Measurements from ENCODE around the gene AP1S1. TPM values are rescaled to one million over a fixed set of nuclear protein-coding genes. Genes with fewer than 3 reads are reported as not detected.
"Not testable (repeated sequence)": the region's sequence is repeated elsewhere in the genome, so short reads cannot be mapped to it uniquely, and the experiment has no call there.

Gene AP1S1
- total RNA-seq, 1 donor from 2014 or later: 181 TPM

DNA sequence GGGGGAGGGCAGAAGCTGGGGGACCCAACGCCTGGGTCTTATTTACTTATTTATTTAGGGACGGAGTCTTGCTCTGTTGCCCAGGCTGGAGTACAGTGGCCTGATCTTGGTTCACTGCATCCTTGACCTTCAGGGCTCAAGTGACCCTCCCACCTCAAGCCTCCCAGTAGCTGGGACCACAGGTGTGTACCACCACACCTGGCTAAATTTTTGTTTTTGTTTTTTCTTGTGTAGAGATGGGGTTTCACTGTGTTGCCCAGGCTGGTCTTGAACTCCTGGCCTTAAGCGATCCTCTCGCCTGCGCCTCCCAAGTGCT lies 48.3 kb downstream of the AP1S1 start:
- Histone ChIP-seq H3K4me1 (ENCODE audit: insufficient read depth, low read length) (peaks cover 2% of the 10 kb centered on the region), H2AFZ (ENCODE audit: low read depth, low read length) (no peak overlapping the region), H3K36me3 (ENCODE audit: insufficient read depth, low read length) (no peaks in the 10 kb centered on the region), H3K79me2 (ENCODE audit: insufficient read depth, low read length) (no peaks in the 10 kb centered on the region), H3K9ac (ENCODE audit: low read length) (no peak overlapping the region), H3K27ac (ENCODE audit: low read depth, low read length) (no peak overlapping the region), H3K4me2 (ENCODE audit: low read length) (no peak overlapping the region), H3K4me3 (ENCODE audit: insufficient read depth, low read depth, low read length) (no peak overlapping the region), H3K9me3 (ENCODE audit: insufficient read depth, low read depth, low read length) (no peaks in the 10 kb centered on the region), H4K20me1 (ENCODE audit: insufficient read depth, low read length) (peaks cover 8% of the 10 kb centered on the region), H3K27me3 (ENCODE audit: insufficient read depth, low read length) (peaks cover 24% of the 10 kb centered on the region)
- no peak overlapping the region for H3K27ac Mint-ChIP-seq (ENCODE audit: unreplicated experiment)
- DNase-seq (ENCODE audit: low read depth): no peak
- no peak overlapping the region for H3K4me3 Mint-ChIP-seq (ENCODE audit: unreplicated experiment)
- peaks cover 30% of the 10 kb centered on the region for H3K27me3 Mint-ChIP-seq (ENCODE audit: low read depth, unreplicated experiment)
- no peak for TF ChIP-seq EZH2 (IDR thresholded peaks at IDR 0.05; ENCODE audit: insufficient read depth, low read length)
- TF ChIP-seq, protein P1, sequence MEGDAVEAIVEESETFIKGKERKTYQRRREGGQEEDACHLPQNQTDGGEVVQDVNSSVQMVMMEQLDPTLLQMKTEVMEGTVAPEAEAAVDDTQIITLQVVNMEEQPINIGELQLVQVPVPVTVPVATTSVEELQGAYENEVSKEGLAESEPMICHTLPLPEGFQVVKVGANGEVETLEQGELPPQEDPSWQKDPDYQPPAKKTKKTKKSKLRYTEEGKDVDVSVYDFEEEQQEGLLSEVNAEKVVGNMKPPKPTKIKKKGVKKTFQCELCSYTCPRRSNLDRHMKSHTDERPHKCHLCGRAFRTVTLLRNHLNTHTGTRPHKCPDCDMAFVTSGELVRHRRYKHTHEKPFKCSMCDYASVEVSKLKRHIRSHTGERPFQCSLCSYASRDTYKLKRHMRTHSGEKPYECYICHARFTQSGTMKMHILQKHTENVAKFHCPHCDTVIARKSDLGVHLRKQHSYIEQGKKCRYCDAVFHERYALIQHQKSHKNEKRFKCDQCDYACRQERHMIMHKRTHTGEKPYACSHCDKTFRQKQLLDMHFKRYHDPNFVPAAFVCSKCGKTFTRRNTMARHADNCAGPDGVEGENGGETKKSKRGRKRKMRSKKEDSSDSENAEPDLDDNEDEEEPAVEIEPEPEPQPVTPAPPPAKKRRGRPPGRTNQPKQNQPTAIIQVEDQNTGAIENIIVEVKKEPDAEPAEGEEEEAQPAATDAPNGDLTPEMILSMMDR (IDR thresholded peaks at IDR 0.05; ENCODE audit: insufficient read depth, low read depth, low read length): no peak
- no peaks in the 10 kb centered on the region for H3K4me1 Mint-ChIP-seq (ENCODE audit: low read depth, unreplicated experiment)
- no peaks in the 10 kb centered on the region for H3K9me3 Mint-ChIP-seq (ENCODE audit: unreplicated experiment)
- no peaks in the 10 kb centered on the region for H3K36me3 Mint-ChIP-seq (ENCODE audit: low read depth, unreplicated experiment)
- no peak for FAIRE-seq

GRCh38 chr7:101203740-101204738 lies 49.8 kb downstream of the AP1S1 start:
- not testable (repeated sequence) for FAIRE-seq; H3K4me1 Mint-ChIP-seq (ENCODE audit: low read depth, unreplicated experiment); H3K4me2 ChIP-seq (ENCODE audit: low read length); H3K4me3 Mint-ChIP-seq (ENCODE audit: unreplicated experiment); H3K9me3 ChIP-seq (ENCODE audit: insufficient read depth, low read depth, low read length); H2AFZ ChIP-seq (ENCODE audit: low read depth, low read length); H3K9ac ChIP-seq (ENCODE audit: low read length); DNase-seq (ENCODE audit: low read depth); H3K79me2 ChIP-seq (ENCODE audit: insufficient read depth, low read length); H3K9me3 Mint-ChIP-seq (ENCODE audit: unreplicated experiment); H3K36me3 ChIP-seq (ENCODE audit: insufficient read depth, low read length); H3K4me3 ChIP-seq (ENCODE audit: insufficient read depth, low read depth, low read length); H3K27ac Mint-ChIP-seq (ENCODE audit: unreplicated experiment); H3K4me1 ChIP-seq (ENCODE audit: insufficient read depth, low read length); H3K27ac ChIP-seq (ENCODE audit: low read depth, low read length); H3K36me3 Mint-ChIP-seq (ENCODE audit: low read depth, unreplicated experiment)
- Histone ChIP-seq H4K20me1 (ENCODE audit: insufficient read depth, low read length) (peaks cover 16% of the 10 kb centered on the region), H3K27me3 (ENCODE audit: insufficient read depth, low read length) (peaks cover 24% of the 10 kb centered on the region)
- H3K27me3 Mint-ChIP-seq (ENCODE audit: low read depth, unreplicated experiment): peaks cover 30% of the 10 kb centered on the region

DNA sequence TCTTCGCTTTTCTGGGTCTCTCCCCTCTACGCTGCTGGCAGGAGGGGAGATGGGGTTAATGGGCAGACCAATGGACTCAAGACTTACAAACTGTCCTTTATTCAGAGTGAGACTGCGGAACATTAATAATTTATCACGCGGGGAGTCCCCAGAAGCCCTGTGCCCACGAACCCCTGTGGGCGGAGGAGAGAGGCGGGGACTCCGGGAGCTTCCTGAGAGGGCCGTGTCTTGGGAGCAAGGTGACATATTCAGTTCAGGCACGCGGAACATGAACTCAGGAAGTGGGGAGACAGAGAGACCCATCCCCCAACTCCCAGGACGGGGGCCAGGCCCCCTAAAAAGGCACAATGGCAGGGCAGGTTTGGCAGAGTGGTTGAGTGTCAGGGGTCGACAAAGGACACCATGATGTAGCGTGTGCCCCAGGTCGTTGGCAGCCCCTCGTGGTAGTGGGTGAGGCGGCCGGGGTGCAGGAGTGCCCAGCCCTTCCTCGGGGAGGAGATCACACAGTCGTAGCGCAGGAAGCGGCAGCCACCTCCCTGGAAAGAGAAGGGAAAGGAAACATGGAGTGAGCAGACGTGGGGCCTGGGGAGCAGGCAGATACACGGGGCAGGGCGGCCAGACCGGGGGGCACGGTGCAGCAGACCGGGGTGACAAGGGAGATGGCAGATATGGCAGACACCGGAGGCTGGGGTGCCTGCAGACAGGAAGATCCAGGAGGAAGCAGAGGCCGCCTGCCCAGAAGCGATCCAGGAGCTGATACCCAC lies 51.8 kb downstream of the AP1S1 start:
- Histone ChIP-seq H3K4me3 (ENCODE audit: insufficient read depth, low read depth, low read length) (no peak overlapping the region), H3K27ac (ENCODE audit: low read depth, low read length) (no peak overlapping the region), H3K9me3 (ENCODE audit: insufficient read depth, low read depth, low read length) (no peaks in the 10 kb centered on the region), H2AFZ (ENCODE audit: low read depth, low read length) (no peak overlapping the region), H3K79me2 (ENCODE audit: insufficient read depth, low read length) (no peaks in the 10 kb centered on the region), H3K27me3 (ENCODE audit: insufficient read depth, low read length) (peaks cover 15% of the 10 kb centered on the region), H3K4me1 (ENCODE audit: insufficient read depth, low read length) (peaks cover 2% of the 10 kb centered on the region), H3K4me2 (ENCODE audit: low read length) (no peak overlapping the region), H3K36me3 (ENCODE audit: insufficient read depth, low read length) (peaks cover 3% of the 10 kb centered on the region), H4K20me1 (ENCODE audit: insufficient read depth, low read length) (peaks cover 21% of the 10 kb centered on the region), H3K9ac (ENCODE audit: low read length) (no peak overlapping the region)
- Mint-ChIP-seq H3K36me3 (ENCODE audit: low read depth, unreplicated experiment) (peaks cover 7% of the 10 kb centered on the region), H3K9me3 (ENCODE audit: unreplicated experiment) (no peaks in the 10 kb centered on the region), H3K27me3 (ENCODE audit: low read depth, unreplicated experiment) (peaks cover 21% of the 10 kb centered on the region), H3K4me3 (ENCODE audit: unreplicated experiment) (no peak overlapping the region), H3K27ac (ENCODE audit: unreplicated experiment) (no peak overlapping the region), H3K4me1 (ENCODE audit: low read depth, unreplicated experiment) (no peaks in the 10 kb centered on the region)
- no peak for DNase-seq (ENCODE audit: low read depth)
- TF ChIP-seq EZH2 (IDR thresholded peaks at IDR 0.05; ENCODE audit: insufficient read depth, low read length): no peak
- TF ChIP-seq, protein P1 (IDR thresholded peaks at IDR 0.05; ENCODE audit: insufficient read depth, low read depth, low read length): no peak
- no peak for FAIRE-seq
